ENCODE results near the gene PHYKPL. TPM values are rescaled to one million over a fixed set of nuclear protein-coding genes. Genes with fewer than 3 reads are reported as not detected.

The PHYKPL gene
- total RNA-seq, 2 donors from 2014 or later: 43.4 to 135 TPM

GRCh38 chr5:178213748-178214151 is 18.9 kb downstream of the PHYKPL start:
- TF ChIP-seq POLR2A (IDR thresholded peaks at IDR 0.05): no peak
- TF ChIP-seq POLR2AphosphoS5 (IDR thresholded peaks at IDR 0.05): no peak
- TF ChIP-seq, protein P1, sequence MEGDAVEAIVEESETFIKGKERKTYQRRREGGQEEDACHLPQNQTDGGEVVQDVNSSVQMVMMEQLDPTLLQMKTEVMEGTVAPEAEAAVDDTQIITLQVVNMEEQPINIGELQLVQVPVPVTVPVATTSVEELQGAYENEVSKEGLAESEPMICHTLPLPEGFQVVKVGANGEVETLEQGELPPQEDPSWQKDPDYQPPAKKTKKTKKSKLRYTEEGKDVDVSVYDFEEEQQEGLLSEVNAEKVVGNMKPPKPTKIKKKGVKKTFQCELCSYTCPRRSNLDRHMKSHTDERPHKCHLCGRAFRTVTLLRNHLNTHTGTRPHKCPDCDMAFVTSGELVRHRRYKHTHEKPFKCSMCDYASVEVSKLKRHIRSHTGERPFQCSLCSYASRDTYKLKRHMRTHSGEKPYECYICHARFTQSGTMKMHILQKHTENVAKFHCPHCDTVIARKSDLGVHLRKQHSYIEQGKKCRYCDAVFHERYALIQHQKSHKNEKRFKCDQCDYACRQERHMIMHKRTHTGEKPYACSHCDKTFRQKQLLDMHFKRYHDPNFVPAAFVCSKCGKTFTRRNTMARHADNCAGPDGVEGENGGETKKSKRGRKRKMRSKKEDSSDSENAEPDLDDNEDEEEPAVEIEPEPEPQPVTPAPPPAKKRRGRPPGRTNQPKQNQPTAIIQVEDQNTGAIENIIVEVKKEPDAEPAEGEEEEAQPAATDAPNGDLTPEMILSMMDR (IDR thresholded peaks at IDR 0.05): no peak
- DNase-seq (ENCODE audit: low spot score): no peak
- Histone ChIP-seq H3K9me3 (no peaks in the 10 kb centered on the region), H3K36me3 (peaks cover 32 to 33% of the 10 kb centered on the region in 2 donors), H3K27ac (no peak overlapping the region), H3K27me3 (replicated peaks; ENCODE audit: insufficient read depth) (no peaks in the 10 kb centered on the region), H3K4me1 (replicated peaks) (no peaks in the 10 kb centered on the region), H3K4me3 (no peak overlapping the region)
- intact Hi-C loops (cut with DNase I): no loop called here
- WGBS: 70% methylated on average over 8 of the region's 8 CpGs

GRCh38 chr5:178213003-178213461 is 19.6 kb downstream of the PHYKPL start:
- no peak for DNase-seq (ENCODE audit: low spot score)
- 63% methylated on average over 4 of the region's 4 CpGs for WGBS
- H3K4me3 ChIP-seq: no peak overlapping the region
- H3K9me3 ChIP-seq: no peaks in the 10 kb centered on the region
- no peak for TF ChIP-seq POLR2AphosphoS5 (IDR thresholded peaks at IDR 0.05)
- TF ChIP-seq, protein P1 (IDR thresholded peaks at IDR 0.05): no peak
- TF ChIP-seq POLR2A (IDR thresholded peaks at IDR 0.05): no peak
- H3K36me3 ChIP-seq: peaks cover 32 to 33% of the 10 kb centered on the region in 2 donors
- H3K27ac ChIP-seq: no peak overlapping the region
- no peaks in the 10 kb centered on the region for H3K4me1 ChIP-seq (replicated peaks)
- no peaks in the 10 kb centered on the region for H3K27me3 ChIP-seq (replicated peaks; ENCODE audit: insufficient read depth)
- intact Hi-C loops (cut with DNase I): no loop called here

GRCh38 chr5:178212241-178213002 is 20.2 kb downstream of the PHYKPL start:
- TF ChIP-seq POLR2AphosphoS5 (IDR thresholded peaks at IDR 0.05) (no peak), POLR2A (IDR thresholded peaks at IDR 0.05) (no peak)
- TF ChIP-seq, protein P1 (IDR thresholded peaks at IDR 0.05): no peak
- WGBS: 86% methylated on average over 3 of the region's 3 CpGs
- no peaks in the 10 kb centered on the region for H3K4me1 ChIP-seq (replicated peaks)
- no peak overlapping the region for H3K4me3 ChIP-seq
- DNase-seq (ENCODE audit: low spot score): no peak
- H3K27ac ChIP-seq: no peak overlapping the region
- intact Hi-C loops (cut with DNase I): no loop called here
- no peaks in the 10 kb centered on the region for H3K27me3 ChIP-seq (replicated peaks; ENCODE audit: insufficient read depth)
- peaks cover 32 to 33% of the 10 kb centered on the region in 2 donors for H3K36me3 ChIP-seq
- H3K9me3 ChIP-seq: no peaks in the 10 kb centered on the region

DNA sequence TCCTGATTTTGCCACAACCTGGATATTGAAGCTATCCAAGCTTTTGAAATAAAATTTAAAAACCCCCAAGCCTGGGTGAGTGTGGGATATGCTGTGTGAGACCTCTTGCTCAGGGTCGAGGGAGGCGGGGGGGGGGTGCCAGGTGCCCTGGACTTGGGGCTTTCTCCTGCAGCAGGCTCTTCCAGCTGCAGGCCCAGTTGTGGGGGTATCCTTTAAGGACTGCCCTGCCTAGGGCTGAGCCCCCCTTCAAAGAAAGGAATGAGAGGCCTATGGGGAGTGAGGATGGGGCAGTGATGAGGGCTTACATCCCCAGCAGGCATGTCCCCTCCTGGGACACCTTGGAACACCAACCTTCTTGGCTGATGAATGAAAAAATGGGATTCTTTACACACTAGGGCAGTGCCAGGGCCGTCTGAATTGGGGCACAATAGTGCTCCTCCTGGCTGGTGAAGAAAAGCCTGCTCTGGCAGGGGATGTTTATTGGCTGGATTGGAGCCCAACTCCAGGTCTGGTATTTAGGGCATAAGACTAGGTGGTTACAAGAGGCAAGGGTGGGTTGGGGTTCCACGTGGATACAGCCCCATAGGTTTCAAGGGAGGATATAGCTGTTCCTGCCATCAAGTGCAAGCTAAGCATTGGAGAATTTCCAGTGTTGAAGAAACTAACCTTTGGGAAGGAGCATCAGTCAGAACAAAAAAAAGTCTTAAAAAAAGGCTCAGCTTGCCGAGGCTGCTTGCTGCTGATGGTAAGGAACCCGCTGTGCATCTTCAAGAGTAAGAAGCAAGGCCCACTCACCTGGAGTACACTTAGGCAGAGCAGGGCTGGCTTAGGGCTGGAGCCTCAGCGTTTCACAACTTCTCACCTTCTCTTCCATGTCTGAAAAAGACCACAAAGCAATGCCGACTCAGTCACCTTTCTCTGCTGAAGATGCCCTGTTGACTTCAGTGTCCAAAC is 21.2 kb downstream of the PHYKPL start:
- WGBS: 65% methylated on average over 8 of the region's 8 CpGs
- no peak overlapping the region for H3K27ac ChIP-seq
- H3K4me3 ChIP-seq: no peak overlapping the region
- H3K4me1 ChIP-seq (replicated peaks): peaks cover 7% of the 10 kb centered on the region
- no peak for DNase-seq (ENCODE audit: low spot score)
- TF ChIP-seq POLR2A (IDR thresholded peaks at IDR 0.05): no peak
- no peak for TF ChIP-seq POLR2AphosphoS5 (IDR thresholded peaks at IDR 0.05)
- TF ChIP-seq, protein P1 (IDR thresholded peaks at IDR 0.05): no peak
- peaks cover 32 to 33% of the 10 kb centered on the region in 2 donors for H3K36me3 ChIP-seq
- no peaks in the 10 kb centered on the region for H3K27me3 ChIP-seq (replicated peaks; ENCODE audit: insufficient read depth)
- intact Hi-C loops (cut with DNase I): no loop called here
- no peaks in the 10 kb centered on the region for H3K9me3 ChIP-seq

Measured in prostate gland (tissue), 2 donors.